T-cell (primary cell): ENCODE measurements around the gene FOXG1. TPM values are rescaled to one million over a fixed set of nuclear protein-coding genes. Genes with fewer than 3 reads are reported as not detected.

Experiments
- ATAC-seq, 4 experiments: fragments of 200-7000 bp in 3 of 4; fragments of 150-1000 bp in 1 of 4; cut with Tn5 transposase; replicated peaks in 1 of 4; 1 replicate in 3 of 4; 2 replicates in 1 of 4; pipeline ENCODE4 v1.10.0; 2021; ENCODE audit warnings: moderate library complexity in 3 of 4, mild to moderate bottlenecking in 2 of 4, moderate number of reproducible peaks in 1 of 4
- CTCF ChIA-PET, 2 donors: fragments of 300-600 bp; sonication (Branson Sonifier 250); formaldehyde crosslinking; loops; one replicate each; lab custom pipeline; 2022; ENCODE audit warnings: antibody characterized with exemption in 2 of 2; lab: Charles Lee
- POLR2A ChIA-PET, 2 donors: fragments of 300-600 bp; sonication (Branson Sonifier 250); formaldehyde crosslinking; loops; one replicate each; lab custom pipeline; 2022; ENCODE audit warnings: antibody characterized with exemption in 2 of 2; lab: Charles Lee
- DNase-seq, 35 experiments: peaks; one replicate each; pipeline versions ENCODE4 v3.0.0 to v3.0.0-alpha.2; 2013 to 2023
- H3K27ac ChIP-seq: one replicate; pipeline ENCODE4 v1.5.1; 2013; ENCODE audit warnings: low read length
- H3K27me3 ChIP-seq, 2 experiments: replicated peaks in 1 of 2; 1 replicate in 1 of 2; 2 replicates in 1 of 2; pipeline versions ENCODE4 v1.6.1 to v1.7.0; 2013; ENCODE audit warnings: low read length in 1 of 2, mixed read lengths in 1 of 2; ENCODE audit not compliant: control insufficient read depth in 2 of 2, insufficient read depth in 2 of 2; ENCODE audit errors: extremely low read depth in 1 of 2
- H3K36me3 ChIP-seq, 2 donors: 1 replicate in 1 of 2; 2 replicates in 1 of 2; pipeline versions ENCODE4 v1.6.1 to v1.7.0; 2013; ENCODE audit warnings: low read length in 1 of 2; ENCODE audit not compliant: control insufficient read depth in 2 of 2, insufficient read depth in 1 of 2; ENCODE audit errors: extremely low read depth in 1 of 2
- H3K4me1 ChIP-seq, 2 experiments: 1 replicate in 1 of 2; 2 replicates in 1 of 2; pipeline versions ENCODE4 v1.6.1 to v1.7.0; 2013; ENCODE audit warnings: low read length in 2 of 2, mixed read lengths in 1 of 2; ENCODE audit not compliant: insufficient read depth in 2 of 2, control insufficient read depth in 1 of 2; ENCODE audit errors: extremely low read depth in 1 of 2
- H3K4me3 ChIP-seq, 2 donors: 1 replicate in 1 of 2; 2 replicates in 1 of 2; pipeline versions ENCODE4 v1.5.1 to v1.7.0; 2013; ENCODE audit warnings: mild to moderate bottlenecking in 2 of 2, low read length in 1 of 2, moderate library complexity in 1 of 2; ENCODE audit not compliant: control insufficient read depth in 1 of 2; ENCODE audit errors: extremely low read depth in 1 of 2
- H3K9me3 ChIP-seq: 2 replicates; pipeline ENCODE4 v1.7.0; 2013
- H3K27ac Mint-ChIP-seq, 2 donors: one replicate each; pipeline ENCODE4 v1.8.0; 2020 to 2021; ENCODE audit warnings: mild to moderate bottlenecking in 2 of 2, mixed read lengths in 2 of 2
- H3K27me3 Mint-ChIP-seq, 2 donors: one replicate each; pipeline ENCODE4 v1.8.0; 2021 to 2022; ENCODE audit warnings: mixed read lengths in 2 of 2
- H3K36me3 Mint-ChIP-seq: one replicate; pipeline ENCODE4 v1.8.0; 2021; ENCODE audit warnings: mixed read lengths
- H3K4me1 Mint-ChIP-seq, 3 donors: one replicate each; pipeline ENCODE4 v1.8.0; 2020 to 2022; ENCODE audit warnings: mixed read lengths in 3 of 3, mild to moderate bottlenecking in 1 of 3
- H3K4me3 Mint-ChIP-seq, 3 donors: one replicate each; pipeline ENCODE4 v1.8.0; 2020 to 2022; ENCODE audit warnings: mild to moderate bottlenecking in 3 of 3, mixed read lengths in 3 of 3, moderate library complexity in 3 of 3
- H3K9me3 Mint-ChIP-seq, 3 donors: one replicate each; pipeline ENCODE4 v1.8.0; 2020 to 2022; ENCODE audit warnings: mixed read lengths in 3 of 3
- WGBS: methylation state at CpG from one replicate; pipeline ENCODE4 v1.1.5; 2013; ENCODE audit warnings: missing lambda C conversion rate; ENCODE audit not compliant: insufficient coverage; 5-methylcytosine and 5-hydroxymethylcytosine counted together
- total RNA-seq, 35 experiments: library from RNA in 6 of 35; stranded (reverse) in 6 of 35; fragments of 120-200 nt in 1 of 35; gene quantifications; one replicate each; pipeline versions ENCODE4 v1.2.1 to v1.2.4 and lab custom pipeline; 2013 to 2026

The FOXG1 gene
- total RNA-seq, 5 donors from 2014 or later (not counting 1 experiment from before 2014, with no cell fraction given), result not detected

GRCh38 chr14:28746247-28746646, 20.3 kb upstream of the FOXG1 start:
- Histone ChIP-seq H3K9me3 (no peaks in the 10 kb centered on the region), H3K36me3 (no peaks in the 10 kb centered on the region), H3K4me3 (no peak overlapping the region), H3K27me3 (no peaks in the 10 kb centered on the region), H3K27ac (no peak overlapping the region), H3K4me1 (no peaks in the 10 kb centered on the region)
- no peak for DNase-seq
- ChIA-PET POLR2A (no interaction called here), CTCF (no interaction called here)
- no peaks in the 10 kb centered on the region for H3K36me3 Mint-ChIP-seq
- ATAC-seq, result no peak
- peaks cover 0 to 2% of the 10 kb centered on the region in 2 donors for H3K27me3 Mint-ChIP-seq
- H3K4me3 Mint-ChIP-seq, result no peak overlapping the region
- WGBS, result 57% methylated on average over 1 of the region's 1 CpG
- H3K4me1 Mint-ChIP-seq, result no peaks in the 10 kb centered on the region
- peaks cover 18 to 22% (median 22%) of the 10 kb centered on the region in 3 donors for H3K9me3 Mint-ChIP-seq
- no peak overlapping the region for H3K27ac Mint-ChIP-seq

- H3K27me3 ChIP-seq, result peaks cover 4 to 8% of the 10 kb centered on the region in 2 experiments
- no peak overlapping the region for H3K4me3 ChIP-seq
- no peaks in the 10 kb centered on the region for H3K9me3 ChIP-seq
- no peaks in the 10 kb centered on the region for H3K4me1 ChIP-seq
- Mint-ChIP-seq H3K27me3 (peaks cover 14 to 32% of the 10 kb centered on the region in 2 donors), H3K9me3 (peaks cover 8 to 15% (median 8%) of the 10 kb centered on the region in 3 donors), H3K4me3 (no peak overlapping the region), H3K36me3 (no peaks in the 10 kb centered on the region), H3K4me1 (no peaks in the 10 kb centered on the region), H3K27ac (no peak overlapping the region)
- DNase-seq (no peak), ATAC-seq (no peak)
- H3K36me3 ChIP-seq, result no peaks in the 10 kb centered on the region
- 35% methylated on average over 4 of the region's 5 CpGs for WGBS
- H3K27ac ChIP-seq, result no peak overlapping the region
- POLR2A ChIA-PET, result no interaction called here
- CTCF ChIA-PET, result no interaction called here
Measured at GRCh38 chr14:28751467-28752058, 15.0 kb upstream of the FOXG1 start.

GRCh38 chr14:28754209-28754985, 12.2 kb upstream of the FOXG1 start:
- no peak overlapping the region for H3K4me3 ChIP-seq
- Mint-ChIP-seq H3K36me3 (no peaks in the 10 kb centered on the region), H3K4me1 (no peaks in the 10 kb centered on the region), H3K9me3 (peaks cover 0 to 15% (median 7%) of the 10 kb centered on the region in 3 donors), H3K27me3 (peaks cover 37 to 57% of the 10 kb centered on the region in 2 donors), H3K27ac (no peak overlapping the region), H3K4me3 (no peak overlapping the region)
- ATAC-seq, result no peak
- no peaks in the 10 kb centered on the region for H3K36me3 ChIP-seq
- H3K4me1 ChIP-seq, result no peaks in the 10 kb centered on the region
- ChIA-PET POLR2A (no interaction called here), CTCF (no interaction called here)
- DNase-seq, result no peak
- no CpG with 5 or more reads among the region's 9 CpGs for WGBS
- peaks cover 11 to 24% of the 10 kb centered on the region in 2 experiments for H3K27me3 ChIP-seq
- no peaks in the 10 kb centered on the region for H3K9me3 ChIP-seq
- no peak overlapping the region for H3K27ac ChIP-seq

DNA sequence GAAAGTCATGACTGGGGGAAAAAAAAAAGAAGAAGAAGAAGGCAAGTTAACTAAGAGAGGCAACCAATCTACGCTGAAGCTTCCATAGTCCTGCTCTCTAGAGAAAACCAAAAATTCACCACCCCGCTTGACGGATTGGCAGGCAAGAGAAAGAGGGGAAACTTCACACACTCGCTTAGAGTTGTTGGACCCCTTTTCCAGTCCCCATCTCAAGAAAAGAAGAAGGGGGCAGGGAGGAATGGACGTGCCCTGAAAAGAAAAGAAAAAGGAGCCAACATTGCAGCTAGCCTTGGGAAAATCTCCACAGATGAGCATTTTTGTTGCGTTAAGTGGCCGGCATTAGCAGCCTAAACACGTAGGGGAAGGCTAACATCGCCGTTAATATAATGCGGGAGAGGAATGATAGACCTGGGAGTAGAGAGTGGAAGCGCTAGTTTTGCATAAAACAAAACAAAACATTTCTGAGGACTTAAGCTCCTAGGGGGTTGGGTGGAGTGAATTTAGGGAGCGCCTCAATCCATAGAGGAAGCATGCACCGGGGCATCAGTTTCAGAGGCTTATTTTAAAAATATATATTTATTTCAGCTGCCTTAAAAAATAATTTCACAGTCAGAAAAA, 11.3 kb upstream of the FOXG1 start:
- Histone ChIP-seq H3K4me3 (no peak overlapping the region), H3K27me3 (peaks cover 15 to 32% of the 10 kb centered on the region in 2 experiments), H3K9me3 (no peaks in the 10 kb centered on the region), H3K36me3 (no peaks in the 10 kb centered on the region), H3K4me1 (no peaks in the 10 kb centered on the region), H3K27ac (no peak overlapping the region)
- ATAC-seq (no peak), DNase-seq (no peak)
- ChIA-PET POLR2A (no interaction called here), CTCF (no interaction called here)
- Mint-ChIP-seq H3K27ac (no peak overlapping the region), H3K4me1 (no peaks in the 10 kb centered on the region), H3K36me3 (peaks cover 2% of the 10 kb centered on the region), H3K4me3 (no peak overlapping the region), H3K9me3 (peaks cover 0 to 22% (median 9%) of the 10 kb centered on the region in 3 donors), H3K27me3 (peaks cover 45 to 65% of the 10 kb centered on the region in 2 donors)
- WGBS, result 0% methylated on average over 3 of the region's 14 CpGs

GRCh38 chr14:28755884-28756268, 10.7 kb upstream of the FOXG1 start:
- Mint-ChIP-seq H3K27me3 (peaks cover 49 to 70% of the 10 kb centered on the region in 2 donors), H3K4me3 (no peak overlapping the region), H3K4me1 (no peaks in the 10 kb centered on the region), H3K27ac (no peak overlapping the region), H3K36me3 (peaks cover 2% of the 10 kb centered on the region), H3K9me3 (peaks cover 0 to 22% (median 10%) of the 10 kb centered on the region in 3 donors)
- POLR2A ChIA-PET, result no interaction called here
- ATAC-seq, result no peak
- no peak overlapping the region for H3K4me3 ChIP-seq
- H3K4me1 ChIP-seq, result no peaks in the 10 kb centered on the region
- H3K9me3 ChIP-seq, result no peaks in the 10 kb centered on the region
- DNase-seq, result no peak
- no peaks in the 10 kb centered on the region for H3K36me3 ChIP-seq
- CTCF ChIA-PET, result no interaction called here
- H3K27ac ChIP-seq, result no peak overlapping the region
- H3K27me3 ChIP-seq, result peaks cover 15 to 33% of the 10 kb centered on the region in 2 experiments
- WGBS, result no CpG with 5 or more reads among the region's 3 CpGs

DNA sequence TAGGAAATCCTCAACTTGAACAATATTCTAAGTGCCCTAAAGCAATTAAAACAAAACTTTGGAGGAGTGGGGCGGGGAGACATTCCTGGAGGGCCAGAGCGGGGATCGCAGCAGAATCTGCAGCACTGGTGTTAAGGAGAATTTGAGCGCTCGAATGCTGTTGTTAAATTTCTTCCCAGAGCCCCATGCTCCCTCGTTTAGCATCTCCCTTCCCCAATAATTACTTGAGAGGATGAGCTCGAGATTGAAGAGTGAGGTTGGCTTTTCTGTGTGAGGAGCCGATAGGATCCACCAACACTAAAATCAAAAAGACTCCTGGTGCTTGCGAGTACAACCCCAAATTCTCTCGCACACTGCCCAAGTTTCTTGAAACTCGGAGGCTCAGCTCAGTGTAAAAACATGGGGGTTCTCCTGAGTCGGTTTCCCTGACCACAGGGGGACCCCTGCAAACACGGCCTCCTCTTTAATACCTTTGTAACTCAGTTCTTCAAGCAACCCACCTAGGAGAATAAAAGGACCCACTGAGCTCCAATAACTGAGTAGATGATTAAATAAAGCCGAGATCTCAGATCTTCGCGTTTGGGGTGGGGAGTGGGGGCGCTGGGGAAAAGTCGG, 10.2 kb upstream of the FOXG1 start:
- no peak overlapping the region for H3K27ac ChIP-seq
- no peaks in the 10 kb centered on the region for H3K4me1 Mint-ChIP-seq
- H3K4me1 ChIP-seq, result no peaks in the 10 kb centered on the region
- ATAC-seq (no peak), DNase-seq (no peak)
- ChIA-PET CTCF (no interaction called here), POLR2A (no interaction called here)
- H3K36me3 Mint-ChIP-seq, result peaks cover 2% of the 10 kb centered on the region
- H3K36me3 ChIP-seq, result no peaks in the 10 kb centered on the region
- H3K9me3 ChIP-seq, result no peaks in the 10 kb centered on the region
- no peak overlapping the region for H3K4me3 ChIP-seq
- no peak overlapping the region for H3K27ac Mint-ChIP-seq
- peaks cover 3 to 22% (median 10%) of the 10 kb centered on the region in 3 donors for H3K9me3 Mint-ChIP-seq
- WGBS, result 0% methylated on average over 6 of the region's 18 CpGs
- no peak overlapping the region for H3K4me3 Mint-ChIP-seq
- H3K27me3 Mint-ChIP-seq, result peaks cover 53 to 72% of the 10 kb centered on the region in 2 donors
- H3K27me3 ChIP-seq, result peaks cover 15 to 38% of the 10 kb centered on the region in 2 experiments
